AG09319 (cell line): ENCODE data around the gene MCM9.

Source experiments
- DNase-seq: peaks from one replicate; pipeline ENCODE4 v3.0.0-alpha.2; 2010; ENCODE audit warnings: low read depth; ENCODE audit errors: extremely low read depth
- TF ChIP-seq, protein P1 (sequence below): IDR thresholded peaks from 2 replicates; pipeline ENCODE4 v1.5.1; 2011; ENCODE audit warnings: low read depth, mild to moderate bottlenecking, inconsistent platforms, low read length, moderate library complexity

MCM9 gene

DNA sequence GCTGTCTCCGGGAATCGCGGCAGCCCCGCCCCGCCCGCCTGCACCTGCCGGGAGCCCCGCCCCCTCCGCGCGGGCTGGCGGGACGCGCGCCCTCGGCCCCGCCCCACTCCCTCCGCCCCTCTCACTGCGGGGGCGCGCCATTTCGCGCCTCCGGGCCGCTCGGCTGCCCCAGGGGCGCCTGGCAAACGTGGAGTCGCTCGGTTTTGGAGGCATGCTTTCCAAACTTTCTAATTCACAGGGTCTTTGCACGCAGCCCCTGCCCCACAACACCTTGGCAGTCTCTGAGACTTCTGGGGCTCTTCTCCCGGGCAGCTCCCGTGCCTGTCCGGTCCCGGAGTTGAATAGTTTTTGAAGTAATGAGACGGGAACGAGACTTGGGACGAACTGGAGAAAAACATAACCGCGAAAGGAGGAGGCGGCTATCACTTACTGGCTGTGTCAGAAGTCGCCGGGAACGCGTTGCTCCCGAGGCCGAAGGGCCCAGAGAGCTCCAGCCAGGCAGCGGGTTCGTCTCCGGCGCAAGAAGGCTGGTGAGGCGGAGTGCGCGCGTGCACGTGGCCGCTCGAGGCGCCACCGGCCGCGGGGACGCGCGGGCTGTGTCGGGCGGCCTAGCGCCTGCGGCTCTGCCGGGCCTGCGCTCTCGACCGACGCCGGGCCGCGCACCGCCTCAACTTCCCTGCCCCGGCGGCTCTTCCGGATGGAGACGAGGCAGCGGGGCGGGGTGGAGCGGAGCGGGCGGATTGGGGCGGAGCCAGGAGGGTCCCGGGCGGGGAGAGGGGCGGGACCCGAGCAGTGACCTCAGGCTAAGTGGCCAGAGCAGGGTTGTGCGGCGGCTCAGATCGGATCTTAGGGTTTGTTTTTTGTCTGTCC lies at the start of gene MCM9:
TSS of gene MCM9 (minus strand) at position 699 of the 870 bp plus-strand sequence. CDS start 3,436 bp downstream, outside the sequence.
- TF ChIP-seq, protein P1, sequence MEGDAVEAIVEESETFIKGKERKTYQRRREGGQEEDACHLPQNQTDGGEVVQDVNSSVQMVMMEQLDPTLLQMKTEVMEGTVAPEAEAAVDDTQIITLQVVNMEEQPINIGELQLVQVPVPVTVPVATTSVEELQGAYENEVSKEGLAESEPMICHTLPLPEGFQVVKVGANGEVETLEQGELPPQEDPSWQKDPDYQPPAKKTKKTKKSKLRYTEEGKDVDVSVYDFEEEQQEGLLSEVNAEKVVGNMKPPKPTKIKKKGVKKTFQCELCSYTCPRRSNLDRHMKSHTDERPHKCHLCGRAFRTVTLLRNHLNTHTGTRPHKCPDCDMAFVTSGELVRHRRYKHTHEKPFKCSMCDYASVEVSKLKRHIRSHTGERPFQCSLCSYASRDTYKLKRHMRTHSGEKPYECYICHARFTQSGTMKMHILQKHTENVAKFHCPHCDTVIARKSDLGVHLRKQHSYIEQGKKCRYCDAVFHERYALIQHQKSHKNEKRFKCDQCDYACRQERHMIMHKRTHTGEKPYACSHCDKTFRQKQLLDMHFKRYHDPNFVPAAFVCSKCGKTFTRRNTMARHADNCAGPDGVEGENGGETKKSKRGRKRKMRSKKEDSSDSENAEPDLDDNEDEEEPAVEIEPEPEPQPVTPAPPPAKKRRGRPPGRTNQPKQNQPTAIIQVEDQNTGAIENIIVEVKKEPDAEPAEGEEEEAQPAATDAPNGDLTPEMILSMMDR, result no peak
- peak; percentile 44 for DNase-seq

DNA sequence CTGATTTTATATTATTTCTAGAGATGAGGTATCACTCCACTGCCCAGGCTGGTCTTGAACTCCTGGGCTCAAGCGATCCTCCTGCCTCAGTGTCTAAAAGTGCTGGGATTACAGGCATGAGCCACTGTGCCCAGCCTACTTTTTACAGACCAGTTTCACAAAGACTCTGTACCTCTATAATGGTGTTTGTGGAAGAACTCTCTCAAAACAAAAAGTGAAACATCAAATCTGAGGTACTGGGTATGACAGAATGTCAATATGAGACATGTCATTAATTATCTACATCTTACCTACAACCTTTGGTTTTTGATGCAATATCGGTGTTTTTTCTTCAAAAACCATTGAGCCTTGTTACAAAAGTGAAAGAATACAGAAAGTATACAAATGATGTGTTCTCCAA lies 49.4 kb upstream of the MCM9 start:
- TF ChIP-seq, protein P1, result no peak
- DNase-seq, result no peak

DNA sequence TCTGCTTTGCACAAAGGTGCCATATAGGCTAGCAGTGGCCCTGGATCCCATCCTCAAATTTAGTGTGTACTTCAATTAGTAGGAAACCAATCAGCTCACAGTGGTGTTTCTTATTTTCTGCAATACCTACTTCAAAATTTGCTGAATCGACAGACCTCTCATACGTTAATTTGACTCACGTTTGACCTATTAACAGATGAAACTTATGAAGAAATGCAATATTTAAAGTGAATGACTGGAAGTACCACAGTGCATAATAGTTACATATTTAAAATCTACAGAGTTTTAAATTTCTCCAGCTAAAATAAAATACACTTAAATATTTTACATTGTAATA lies 47.6 kb upstream of the MCM9 start:
- TF ChIP-seq, protein P1, result no peak
- no peak for DNase-seq

DNA sequence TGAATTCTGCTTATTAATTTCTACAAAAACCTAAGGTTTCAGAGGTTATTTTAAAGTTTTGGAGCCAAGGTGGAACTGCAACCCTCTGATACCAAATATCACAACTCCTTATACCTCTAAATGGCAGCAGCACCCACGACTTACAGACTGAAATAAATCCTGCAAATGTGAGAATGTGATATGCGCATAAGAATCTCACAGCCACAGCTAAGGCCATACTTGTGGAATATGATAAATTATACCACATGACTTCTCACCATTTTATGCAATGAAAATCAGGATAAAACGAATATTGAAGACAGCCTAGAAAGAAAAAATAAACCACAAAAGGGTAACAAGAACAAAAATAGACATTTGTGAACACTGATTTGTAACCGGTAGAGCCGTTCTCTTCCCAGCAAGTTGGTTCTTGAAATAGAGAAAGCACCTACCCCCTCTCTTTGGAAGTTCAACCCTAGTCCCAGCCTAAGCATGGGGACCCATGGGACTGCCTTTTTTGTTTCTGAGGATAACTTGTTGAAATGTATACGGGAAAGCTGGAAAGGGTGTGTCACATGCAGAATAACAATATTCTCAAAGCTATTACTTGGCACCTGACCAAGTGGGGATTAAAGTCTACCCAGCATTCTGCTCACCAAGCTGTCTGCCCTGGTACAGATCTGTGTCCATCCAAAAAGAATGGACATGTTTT lies 47.1 kb upstream of the MCM9 start:
- no peak for DNase-seq
- TF ChIP-seq, protein P1, result no peak

DNA sequence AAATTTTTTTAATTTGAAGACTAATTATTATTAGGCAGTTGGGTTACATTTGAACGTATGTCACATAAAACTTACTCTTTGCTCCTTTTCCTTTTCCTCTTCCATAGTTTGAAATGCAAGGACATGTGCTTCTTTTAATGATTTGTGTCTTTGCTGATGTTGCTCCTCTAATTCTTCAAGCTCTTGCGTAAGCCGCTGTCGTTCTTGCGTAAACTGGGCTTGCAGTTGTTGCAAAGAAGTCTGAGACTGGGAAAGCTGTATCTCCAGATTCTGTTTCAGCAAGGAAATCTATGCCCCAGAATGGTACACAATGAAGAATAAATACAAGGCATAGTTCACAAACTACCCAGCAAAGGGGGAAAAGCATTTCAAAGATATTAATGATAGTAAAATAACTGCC lies 45.1 kb upstream of the MCM9 start:
- DNase-seq, result no peak
- TF ChIP-seq, protein P1, result no peak

DNA sequence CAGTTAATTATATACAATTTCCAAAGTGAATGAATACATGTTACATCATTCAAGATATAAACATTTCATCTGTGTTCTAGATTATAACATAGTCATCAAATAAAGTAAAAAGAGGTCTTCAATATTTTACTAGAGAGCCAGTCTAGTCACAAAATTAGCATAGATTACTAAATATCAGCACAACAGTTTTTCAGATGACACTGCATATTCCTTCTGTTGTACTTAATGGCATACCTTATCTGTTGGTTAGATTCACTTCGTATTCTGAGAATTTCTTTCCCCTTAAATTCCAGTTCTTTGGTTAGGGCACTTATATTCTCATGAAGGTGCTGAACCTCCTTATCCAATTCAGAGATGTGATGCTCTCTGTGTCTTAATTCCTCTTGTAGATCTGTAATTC lies 39.8 kb upstream of the MCM9 start:
- TF ChIP-seq, protein P1, result no peak
- no peak for DNase-seq

DNA sequence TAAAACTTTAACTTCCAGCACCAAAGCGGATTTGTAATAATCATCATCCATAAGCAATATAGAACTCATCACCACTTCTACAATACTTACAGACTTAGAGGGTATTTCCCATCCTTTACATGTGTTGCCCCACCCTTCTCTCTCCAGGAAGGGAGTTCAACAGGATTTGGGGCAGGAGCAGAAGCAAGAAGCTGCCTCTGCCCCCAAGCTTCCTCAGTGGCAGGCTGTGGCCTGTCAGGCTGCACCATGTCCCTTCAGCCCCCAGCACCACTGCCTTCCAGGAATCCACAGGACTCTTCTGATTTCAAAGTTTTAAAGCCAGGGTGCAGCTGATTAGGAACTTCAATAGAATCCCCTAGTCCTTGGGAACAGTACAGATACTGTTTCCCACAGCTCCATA lies 36.7 kb upstream of the MCM9 start:
- TF ChIP-seq, protein P1, result no peak
- no peak for DNase-seq
